OCI-LY3 (cell line): ENCODE results near the gene IL1RAPL1.

Experiments used
- H2AFZ ChIP-seq: fragments of 200-600, 300-600 bp; shearing (Covaris generic); 2 replicates; pipeline ENCODE4 v1.6.0; 2014; ENCODE audit warnings: antibody characterized with exemption, low read depth, low read length
- H3K27ac ChIP-seq: fragments of 200-600, 300-600 bp; sonication (generic); 2 replicates; pipeline ENCODE4 v1.5.1; 2014; ENCODE audit warnings: mild to moderate bottlenecking, low read length, moderate library complexity, mixed read lengths
- H3K27me3 ChIP-seq: fragments of 200-600, 300-600 bp; sonication (generic); 2 replicates; pipeline ENCODE4 v1.6.1; 2014; ENCODE audit warnings: low read depth, low read length, mixed read lengths
- H3K36me3 ChIP-seq: fragments of 200-600, 300-600 bp; sonication (generic); replicated peaks from 2 replicates; pipeline ENCODE3; 2014; ENCODE audit warnings: low read depth, low read length, mixed read lengths
- H3K4me1 ChIP-seq: fragments of 300-600, 200-600 bp; sonication (generic); 2 replicates; pipeline ENCODE4 v1.6.1; 2014; ENCODE audit warnings: low read length, mixed read lengths
- H3K4me2 ChIP-seq: fragments of 200-600, 300-600 bp; sonication (generic); 2 replicates; pipeline ENCODE4 v1.6.1; 2014; ENCODE audit warnings: low read length, mixed read lengths
- H3K4me3 ChIP-seq: fragments of 300-600, 200-600 bp; sonication (generic); 2 replicates; pipeline ENCODE4 v1.5.1; 2014; ENCODE audit warnings: antibody characterized with exemption, mild to moderate bottlenecking, low read length, moderate library complexity
- H3K79me2 ChIP-seq: fragments of 300-600, 200-600 bp; shearing (Covaris generic); 2 replicates; pipeline ENCODE4 v1.6.1; 2014; ENCODE audit warnings: mild to moderate bottlenecking, low read length, mixed read lengths
- H3K9ac ChIP-seq: fragments of 300-600, 200-600 bp; shearing (Covaris generic); 2 replicates; pipeline ENCODE4 v1.6.0; 2014; ENCODE audit warnings: mild to moderate bottlenecking, low read length, moderate library complexity
- H3K9me3 ChIP-seq: fragments of 200-600, 300-600 bp; shearing (Covaris generic); 2 replicates; pipeline ENCODE4 v1.6.1; 2014; ENCODE audit warnings: low read length, mixed read lengths; ENCODE audit not compliant: insufficient read depth
- H4K20me1 ChIP-seq: fragments of 200-600, 300-600 bp; sonication (generic); 2 replicates; pipeline ENCODE4 v1.6.1; 2016; ENCODE audit warnings: low read length, mixed read lengths; ENCODE audit not compliant: insufficient read depth
- CTCF ChIP-seq: fragments of 200-600, 300-600 bp; sonication (generic); IDR thresholded peaks from 2 replicates; pipeline ENCODE4 v1.5.1; 2014; ENCODE audit warnings: antibody characterized with exemption, low read length, low read depth
- EZH2phosphoT487 ChIP-seq: fragments of 200-600 bp; shearing (Covaris generic); IDR thresholded peaks from 2 replicates; pipeline ENCODE4 v1.6.1; 2018; ENCODE audit warnings: antibody characterized with exemption, mixed run types, low read depth

Gene IL1RAPL1

GRCh38 chrX:29024871-29025270 is 437.6 kb downstream of the IL1RAPL1 start:
- no peaks in the 10 kb centered on the region for H3K36me3 ChIP-seq
- no peak overlapping the region for H3K9ac ChIP-seq
- H3K27ac ChIP-seq = no peak overlapping the region
- no peak overlapping the region for H3K4me3 ChIP-seq
- no peak for TF ChIP-seq EZH2phosphoT487
- TF ChIP-seq CTCF = no peak
- H2AFZ ChIP-seq = no peak overlapping the region
- H3K79me2 ChIP-seq = no peaks in the 10 kb centered on the region
- no peaks in the 10 kb centered on the region for H3K9me3 ChIP-seq
- H3K4me1 ChIP-seq = no peaks in the 10 kb centered on the region
- no peaks in the 10 kb centered on the region for H4K20me1 ChIP-seq
- H3K27me3 ChIP-seq = no peaks in the 10 kb centered on the region
- H3K4me2 ChIP-seq = no peak overlapping the region

- Histone ChIP-seq H3K9me3 (no peaks in the 10 kb centered on the region), H3K4me2 (no peak overlapping the region), H3K27me3 (no peaks in the 10 kb centered on the region), H2AFZ (no peak overlapping the region), H3K36me3 (no peaks in the 10 kb centered on the region), H3K27ac (no peak overlapping the region), H3K9ac (no peak overlapping the region), H4K20me1 (no peaks in the 10 kb centered on the region), H3K79me2 (no peaks in the 10 kb centered on the region), H3K4me1 (no peaks in the 10 kb centered on the region), H3K4me3 (no peak overlapping the region)
- TF ChIP-seq CTCF (no peak), EZH2phosphoT487 (no peak)
Measured at GRCh38 chrX:29039501-29039900, 452.3 kb downstream of the IL1RAPL1 start.

- Histone ChIP-seq H3K4me2 (no peak overlapping the region), H3K79me2 (no peaks in the 10 kb centered on the region), H4K20me1 (no peaks in the 10 kb centered on the region), H3K36me3 (no peaks in the 10 kb centered on the region), H3K27me3 (no peaks in the 10 kb centered on the region), H2AFZ (no peak overlapping the region), H3K9ac (no peak overlapping the region), H3K9me3 (no peaks in the 10 kb centered on the region), H3K27ac (no peak overlapping the region), H3K4me3 (no peak overlapping the region), H3K4me1 (peaks cover 3% of the 10 kb centered on the region; the same call in 1 of the 2 replicates)
- TF ChIP-seq CTCF = no peak
Measured at GRCh38 chrX:29040160-29040559, 452.9 kb downstream of the IL1RAPL1 start.

GRCh38 chrX:29042341-29042740 is 455.1 kb downstream of the IL1RAPL1 start:
- Histone ChIP-seq H3K79me2 (no peaks in the 10 kb centered on the region), H4K20me1 (no peaks in the 10 kb centered on the region), H3K36me3 (no peaks in the 10 kb centered on the region), H3K4me1 (peaks cover 4% of the 10 kb centered on the region; the same call in 1 of the 2 replicates), H3K9ac (no peak overlapping the region), H3K27ac (no peak overlapping the region), H2AFZ (no peak overlapping the region), H3K4me2 (no peak overlapping the region), H3K27me3 (no peaks in the 10 kb centered on the region), H3K9me3 (no peaks in the 10 kb centered on the region), H3K4me3 (no peak overlapping the region)
- TF ChIP-seq CTCF (no peak), EZH2phosphoT487 (no peak)
